Measurements from ENCODE around the gene CPNE8.

Gene CPNE8

GRCh38 chr12:38931461-38931860 is 26.1 kb upstream of the CPNE8 start:
- no peaks in the 10 kb centered on the region for H3K4me1 ChIP-seq (ENCODE audit: low read length)
- H3K27ac ChIP-seq (ENCODE audit: low read length): no peak overlapping the region
- no peak overlapping the region for H3K4me3 ChIP-seq (ENCODE audit: low read length)
- no peak overlapping the region for H3K9ac ChIP-seq (ENCODE audit: low read length)
- no peaks in the 10 kb centered on the region for H4K20me1 ChIP-seq (ENCODE audit: insufficient read depth, low read length)
- DNase-seq: no peak
- TF ChIP-seq CTCF (IDR thresholded peaks at IDR 0.05; ENCODE audit: low read length): no peak
- no peak for TF ChIP-seq EZH2 (optimal IDR thresholded peaks at IDR 0.05; ENCODE audit: low read depth, low read length)
- no peak for TF ChIP-seq EZH2phosphoT487 (IDR thresholded peaks at IDR 0.05; ENCODE audit: low read length)
- no peaks in the 10 kb centered on the region for H3F3A ChIP-seq (ENCODE audit: insufficient read depth, low read length)
- no peaks in the 10 kb centered on the region for H3K36me3 ChIP-seq (replicated peaks; ENCODE audit: insufficient read depth, low read length)
- no peak overlapping the region for H3K4me2 ChIP-seq (ENCODE audit: low read depth, low read length)
- no peaks in the 10 kb centered on the region for H3K9me2 ChIP-seq (replicated peaks; ENCODE audit: insufficient read depth, low read length)
- no peak overlapping the region for H2AFZ ChIP-seq (ENCODE audit: low read length)
- no peaks in the 10 kb centered on the region for H3K9me3 ChIP-seq (replicated peaks; ENCODE audit: insufficient read depth, low read length)
- H3K27me3 ChIP-seq (replicated peaks; ENCODE audit: insufficient read depth, low read length): no peaks in the 10 kb centered on the region
- H3K79me2 ChIP-seq (ENCODE audit: low read length): no peaks in the 10 kb centered on the region

- Histone ChIP-seq H3F3A (ENCODE audit: insufficient read depth, low read length) (no peaks in the 10 kb centered on the region), H3K4me3 (ENCODE audit: low read length) (no peak overlapping the region), H2AFZ (ENCODE audit: low read length) (no peak overlapping the region), H3K27me3 (replicated peaks; ENCODE audit: insufficient read depth, low read length) (no peaks in the 10 kb centered on the region), H3K9me2 (replicated peaks; ENCODE audit: insufficient read depth, low read length) (no peaks in the 10 kb centered on the region), H3K4me2 (ENCODE audit: low read depth, low read length) (no peak overlapping the region), H3K4me1 (ENCODE audit: low read length) (no peaks in the 10 kb centered on the region), H3K36me3 (replicated peaks; ENCODE audit: insufficient read depth, low read length) (no peaks in the 10 kb centered on the region), H3K9ac (ENCODE audit: low read length) (no peak overlapping the region), H4K20me1 (ENCODE audit: insufficient read depth, low read length) (no peaks in the 10 kb centered on the region), H3K27ac (ENCODE audit: low read length) (no peak overlapping the region), H3K79me2 (ENCODE audit: low read length) (no peaks in the 10 kb centered on the region), H3K9me3 (replicated peaks; ENCODE audit: insufficient read depth, low read length) (no peaks in the 10 kb centered on the region)
- no peak for DNase-seq
- no peak for TF ChIP-seq EZH2phosphoT487 (IDR thresholded peaks at IDR 0.05; ENCODE audit: low read length)
- TF ChIP-seq CTCF (IDR thresholded peaks at IDR 0.05; ENCODE audit: low read length): no peak
- no peak for TF ChIP-seq EZH2 (optimal IDR thresholded peaks at IDR 0.05; ENCODE audit: low read depth, low read length)
These were observed 25.6 kb upstream of the CPNE8 start for GRCh38 chr12:38930990-38931389.

GRCh38 chr12:38926501-38926900 is 21.1 kb upstream of the CPNE8 start:
- Histone ChIP-seq H3K27me3 (replicated peaks; ENCODE audit: insufficient read depth, low read length) (no peaks in the 10 kb centered on the region), H3K9ac (ENCODE audit: low read length) (no peak overlapping the region), H3K79me2 (ENCODE audit: low read length) (no peaks in the 10 kb centered on the region), H4K20me1 (ENCODE audit: insufficient read depth, low read length) (no peaks in the 10 kb centered on the region), H3K9me3 (replicated peaks; ENCODE audit: insufficient read depth, low read length) (no peaks in the 10 kb centered on the region), H2AFZ (ENCODE audit: low read length) (no peak overlapping the region), H3K27ac (ENCODE audit: low read length) (no peak overlapping the region), H3K4me2 (ENCODE audit: low read depth, low read length) (no peak overlapping the region), H3K9me2 (replicated peaks; ENCODE audit: insufficient read depth, low read length) (no peaks in the 10 kb centered on the region), H3K4me1 (ENCODE audit: low read length) (no peaks in the 10 kb centered on the region), H3K36me3 (replicated peaks; ENCODE audit: insufficient read depth, low read length) (no peaks in the 10 kb centered on the region), H3F3A (ENCODE audit: insufficient read depth, low read length) (no peaks in the 10 kb centered on the region), H3K4me3 (ENCODE audit: low read length) (no peak overlapping the region)
- no peak for DNase-seq
- TF ChIP-seq EZH2 (optimal IDR thresholded peaks at IDR 0.05; ENCODE audit: low read depth, low read length) (no peak), CTCF (IDR thresholded peaks at IDR 0.05; ENCODE audit: low read length) (no peak), EZH2phosphoT487 (IDR thresholded peaks at IDR 0.05; ENCODE audit: low read length) (no peak)
